Activated CD4-positive, alpha-beta T cell treated with anti-CD3 and anti-CD28 coated beads, Interleukin-2, amount 10 ng/mL, durations not matched to agents 7 days and 5 days (primary cell): Measurements from ENCODE around the gene ODF2. TPM values are rescaled to one million over a fixed set of nuclear protein-coding genes. Genes with fewer than 3 reads are reported as not detected.

Experiments
- CTCF ChIA-PET: fragments of 350-600 bp; sonication (Branson Sonifier 250); formaldehyde crosslinking; loops from one replicate; lab custom pipeline; 2021; ENCODE audit warnings: antibody characterized with exemption; lab: Charles Lee
- POLR2A ChIA-PET: fragments of 350-600 bp; sonication (Branson Sonifier 250); formaldehyde crosslinking; loops from one replicate; lab custom pipeline; 2021; ENCODE audit warnings: antibody characterized with exemption; lab: Charles Lee
- DNase-seq: peaks from one replicate; pipeline ENCODE4 v3.0.0-alpha.2; 2020
- H3K27ac Mint-ChIP-seq: one replicate; pipeline ENCODE4 v1.8.0; 2021; ENCODE audit warnings: mild to moderate bottlenecking, moderate library complexity, mixed read lengths
- H3K27me3 Mint-ChIP-seq: one replicate; pipeline ENCODE4 v1.8.0; 2021; ENCODE audit warnings: mixed read lengths
- H3K36me3 Mint-ChIP-seq: one replicate; pipeline ENCODE4 v1.8.0; 2021; ENCODE audit warnings: low read depth, mixed read lengths
- H3K4me1 Mint-ChIP-seq: one replicate; pipeline ENCODE4 v1.8.0; 2021; ENCODE audit warnings: mixed read lengths
- H3K4me3 Mint-ChIP-seq: one replicate; pipeline ENCODE4 v1.8.0; 2021; ENCODE audit warnings: mild to moderate bottlenecking, moderate library complexity, mixed read lengths
- H3K9me3 Mint-ChIP-seq: one replicate; pipeline ENCODE4 v1.8.0; 2021; ENCODE audit warnings: mixed read lengths
- total RNA-seq, 2 experiments: library from RNA; stranded (reverse); gene quantifications; one replicate each; pipeline ENCODE4 v1.2.3, GENCODE V29; 2021

ODF2 gene
- total RNA-seq, 2 experiments from 2014 or later = 64.9 to 68.4 TPM

DNA sequence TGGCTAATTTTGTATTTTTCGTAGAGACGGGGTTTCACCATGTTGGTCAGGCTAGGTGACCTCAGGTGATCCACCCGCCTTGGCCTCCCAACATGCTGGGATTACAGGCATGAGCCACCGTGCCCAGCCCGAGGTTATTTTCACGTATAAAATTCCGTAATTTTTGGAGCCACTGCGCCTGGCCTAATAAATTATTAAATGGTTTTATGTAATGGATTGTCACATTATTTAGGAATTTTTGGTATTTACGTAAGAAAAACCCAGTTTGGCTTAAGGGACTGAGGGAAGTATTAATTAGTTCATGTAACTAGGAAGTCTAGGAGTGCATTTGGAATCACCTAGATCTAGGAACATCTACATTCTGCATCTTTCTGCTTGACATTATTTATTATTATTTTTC is 57.0 kb downstream of the ODF2 start:
- ChIA-PET POLR2A (no interaction called here), CTCF (interaction anchor here (1.3 to 1.4 kb wide), 2 partner anchors 17 to 47 kb away, joined by 3 read pairs; no protein-coding TSS in a partner anchor)
- Mint-ChIP-seq H3K27ac (no peak overlapping the region), H3K4me1 (peaks cover 19% of the 10 kb centered on the region), H3K9me3 (no peaks in the 10 kb centered on the region), H3K27me3 (no peaks in the 10 kb centered on the region), H3K36me3 (peaks cover 55% of the 10 kb centered on the region), H3K4me3 (no peak overlapping the region)
- DNase-seq = no peak

- ChIA-PET POLR2A (no interaction called here), CTCF (interaction anchor here (1.1 to 1.6 kb wide), 2 partner anchors 154 to 297 kb away, joined by 3 to 6 read pairs; partner anchors contain the start of gene ENDOG)
- H3K27me3 Mint-ChIP-seq = no peaks in the 10 kb centered on the region
- peaks cover 7% of the 10 kb centered on the region for H3K9me3 Mint-ChIP-seq
- no peak overlapping the region for H3K4me3 Mint-ChIP-seq
- peaks cover 59% of the 10 kb centered on the region for H3K36me3 Mint-ChIP-seq
- H3K27ac Mint-ChIP-seq = no peak overlapping the region
- peaks cover 2% of the 10 kb centered on the region for H3K4me1 Mint-ChIP-seq
- DNase-seq = no peak
Measured at GRCh38 chr9:128521956-128522355, 66.2 kb downstream of the ODF2 start.

GRCh38 chr9:128523199-128523925 is 67.6 kb downstream of the ODF2 start:
- Mint-ChIP-seq H3K4me1 (no peaks in the 10 kb centered on the region), H3K9me3 (peaks cover 7% of the 10 kb centered on the region), H3K4me3 (no peak overlapping the region), H3K36me3 (peaks cover 49% of the 10 kb centered on the region), H3K27me3 (no peaks in the 10 kb centered on the region), H3K27ac (no peak overlapping the region)
- CTCF ChIA-PET = interaction anchor here (1.1 to 1.6 kb wide), 2 partner anchors 27 to 295 kb away, joined by 3 read pairs; partner anchors contain the start of gene ENDOG
- POLR2A ChIA-PET = no interaction called here
- DNase-seq = no peak

GRCh38 chr9:128526720-128527119 is 70.9 kb downstream of the ODF2 start:
- ChIA-PET CTCF (interaction anchor here (0.9 kb wide), 1 partner anchor 20 kb away, joined by 3 read pairs; no protein-coding TSS in a partner anchor), POLR2A (no interaction called here)
- H3K36me3 Mint-ChIP-seq = peaks cover 37% of the 10 kb centered on the region
- H3K27me3 Mint-ChIP-seq = no peaks in the 10 kb centered on the region
- no peak overlapping the region for H3K4me3 Mint-ChIP-seq
- no peaks in the 10 kb centered on the region for H3K9me3 Mint-ChIP-seq
- H3K27ac Mint-ChIP-seq = no peak overlapping the region
- DNase-seq = no peak
- H3K4me1 Mint-ChIP-seq = no peaks in the 10 kb centered on the region

GRCh38 chr9:128528445-128529160 is 72.8 kb downstream of the ODF2 start:
- ChIA-PET CTCF (interaction anchor here (0.5 to 1.6 kb wide), 8 partner anchors 10 to 549 kb away, joined by 3 to 4 read pairs (median 3); no protein-coding TSS in a partner anchor), POLR2A (no interaction called here)
- H3K36me3 Mint-ChIP-seq = peaks cover 31% of the 10 kb centered on the region
- no peaks in the 10 kb centered on the region for H3K27me3 Mint-ChIP-seq
- DNase-seq = no peak
- no peaks in the 10 kb centered on the region for H3K4me1 Mint-ChIP-seq
- H3K9me3 Mint-ChIP-seq = no peaks in the 10 kb centered on the region
- H3K4me3 Mint-ChIP-seq = no peak overlapping the region
- no peak overlapping the region for H3K27ac Mint-ChIP-seq

GRCh38 chr9:128529191-128529590 is 73.4 kb downstream of the ODF2 start:
- POLR2A ChIA-PET = no interaction called here
- no peak for DNase-seq
- peaks cover 35% of the 10 kb centered on the region for H3K36me3 Mint-ChIP-seq
- no peaks in the 10 kb centered on the region for H3K9me3 Mint-ChIP-seq
- peak overlapping the region; percentile 20 for H3K27ac Mint-ChIP-seq
- H3K4me1 Mint-ChIP-seq = no peaks in the 10 kb centered on the region
- H3K27me3 Mint-ChIP-seq = no peaks in the 10 kb centered on the region
- CTCF ChIA-PET = interaction anchor here (0.5 to 1.5 kb wide), 2 partner anchors 15 to 187 kb away, joined by 3 to 4 read pairs; no protein-coding TSS in a partner anchor
- H3K4me3 Mint-ChIP-seq = no peak overlapping the region

DNA sequence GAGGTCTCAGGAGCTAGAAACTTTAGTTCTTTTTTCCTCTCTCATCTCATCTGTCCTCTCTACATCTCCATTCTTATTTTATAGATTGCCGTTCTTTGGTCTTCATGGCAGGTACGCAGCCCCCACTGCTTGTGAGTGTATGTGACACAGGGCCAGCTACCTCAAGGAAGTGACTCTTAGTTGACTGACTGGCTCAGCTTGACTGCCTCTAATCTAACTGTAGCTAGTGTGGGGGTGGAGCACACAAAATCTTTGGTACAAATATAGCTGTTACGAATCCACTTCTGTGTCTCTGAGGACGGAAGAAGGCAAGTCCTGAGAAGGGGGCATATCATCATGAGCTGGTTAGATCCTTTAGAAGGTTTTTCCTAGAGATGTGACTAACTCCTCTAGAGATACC is 76.8 kb downstream of the ODF2 start:
- no peaks in the 10 kb centered on the region for H3K4me1 Mint-ChIP-seq
- H3K9me3 Mint-ChIP-seq = no peaks in the 10 kb centered on the region
- ChIA-PET CTCF (interaction anchor here (1.3 to 2.6 kb wide), 2 partner anchors 9 to 30 kb away, joined by 6 to 9 read pairs; no protein-coding TSS in a partner anchor), POLR2A (no interaction called here)
- no peak overlapping the region for H3K4me3 Mint-ChIP-seq
- no peaks in the 10 kb centered on the region for H3K27me3 Mint-ChIP-seq
- no peak for DNase-seq
- no peak overlapping the region for H3K27ac Mint-ChIP-seq
- peaks cover 33% of the 10 kb centered on the region for H3K36me3 Mint-ChIP-seq

DNA sequence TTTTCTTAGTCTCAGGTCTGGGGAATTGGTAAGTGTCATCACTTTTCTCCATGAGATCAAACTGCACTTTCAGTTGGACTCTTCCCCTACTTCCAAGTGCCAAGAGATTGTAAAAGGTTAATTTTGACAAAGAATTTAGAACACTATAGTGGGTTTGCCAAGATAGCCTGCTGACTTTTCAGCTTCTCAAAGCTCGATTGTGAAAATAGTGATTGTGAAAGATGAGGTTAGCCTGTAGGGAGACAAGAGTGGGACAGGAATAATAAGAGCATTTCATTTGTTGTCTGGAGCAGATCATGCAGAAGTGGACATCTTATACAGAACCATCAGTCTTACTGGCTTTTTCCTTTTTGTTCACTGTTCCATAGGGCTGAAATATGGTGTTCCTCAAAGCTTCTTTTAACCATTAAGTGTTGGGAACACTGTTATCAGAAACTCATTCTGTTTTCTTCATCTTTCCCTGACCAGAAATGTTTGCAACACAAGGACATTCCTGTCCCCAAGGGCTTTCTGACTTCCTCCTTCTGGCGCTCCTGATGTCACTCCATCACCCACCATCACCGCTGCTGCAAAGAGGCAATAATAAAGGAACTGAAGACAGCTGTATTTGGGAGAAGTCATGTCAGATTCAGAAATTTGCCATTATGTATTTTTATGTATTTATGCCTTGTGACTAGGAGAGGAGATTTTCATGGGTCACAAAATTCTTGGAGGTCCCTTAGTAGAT is 85.0 kb downstream of the ODF2 start:
- Mint-ChIP-seq H3K4me3 (no peak overlapping the region), H3K27ac (no peak overlapping the region), H3K9me3 (no peaks in the 10 kb centered on the region), H3K27me3 (no peaks in the 10 kb centered on the region), H3K36me3 (peaks cover 60% of the 10 kb centered on the region), H3K4me1 (peaks cover 4% of the 10 kb centered on the region)
- no peak for DNase-seq
- CTCF ChIA-PET = interaction anchor here (1.2 to 3.2 kb wide), 3 partner anchors 8 to 11 kb away, joined by 3 to 10 read pairs (median 9); partner anchors contain the start of gene SPTAN1
- POLR2A ChIA-PET = no interaction called here

GRCh38 chr9:128546504-128546903 is 90.7 kb downstream of the ODF2 start:
- Mint-ChIP-seq H3K27me3 (no peaks in the 10 kb centered on the region), H3K27ac (no peak overlapping the region), H3K9me3 (no peaks in the 10 kb centered on the region), H3K36me3 (peaks cover 17% of the 10 kb centered on the region), H3K4me3 (no peak overlapping the region), H3K4me1 (peaks cover 25% of the 10 kb centered on the region)
- DNase-seq = no peak
- ChIA-PET CTCF (interaction anchor here (0.6 to 1.5 kb wide), 4 partner anchors 10 to 184 kb away, joined by 3 to 5 read pairs (median 3); no protein-coding TSS in a partner anchor), POLR2A (no interaction called here)

- H3K9me3 Mint-ChIP-seq = no peaks in the 10 kb centered on the region
- no peak overlapping the region for H3K4me3 Mint-ChIP-seq
- no peak overlapping the region for H3K27ac Mint-ChIP-seq
- peaks cover 31% of the 10 kb centered on the region for H3K4me1 Mint-ChIP-seq
- peaks cover 6% of the 10 kb centered on the region for H3K36me3 Mint-ChIP-seq
- POLR2A ChIA-PET = no interaction called here
- CTCF ChIA-PET = interaction anchor here (2.3 kb wide), 1 partner anchor 8 kb away, joined by 10 read pairs; no protein-coding TSS in a partner anchor
- no peak for DNase-seq
- no peaks in the 10 kb centered on the region for H3K27me3 Mint-ChIP-seq
Measured at GRCh38 chr9:128548876-128549275, 93.1 kb downstream of the ODF2 start.

DNA sequence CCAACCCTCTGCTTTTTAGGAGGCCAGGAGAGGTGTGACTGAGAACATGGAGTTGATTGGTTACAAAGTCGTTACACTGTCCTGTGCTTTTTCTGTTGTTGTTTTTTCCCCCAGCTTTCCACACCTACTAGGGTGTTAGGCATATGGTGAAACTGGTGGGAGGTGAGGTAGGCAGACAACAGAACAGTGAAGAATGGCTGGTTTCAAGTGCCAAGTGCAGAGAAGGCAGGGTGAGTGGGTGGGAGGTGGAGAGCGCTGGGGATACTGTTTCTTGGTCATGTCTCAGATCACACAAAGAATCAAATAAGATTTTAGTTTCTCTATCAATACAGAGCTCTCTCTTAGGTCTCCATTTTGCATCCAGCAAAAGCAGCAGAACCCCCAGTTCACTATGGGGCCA is 94.4 kb downstream of the ODF2 start:
- no peak for DNase-seq

More for the DNA sequence above, 94.4 kb downstream of the ODF2 start:
- Mint-ChIP-seq H3K4me1 (peaks cover 31% of the 10 kb centered on the region), H3K36me3 (peaks cover 5% of the 10 kb centered on the region), H3K27ac (peak overlapping the region; percentile 97), H3K4me3 (peak overlapping the region; percentile 42), H3K9me3 (no peaks in the 10 kb centered on the region), H3K27me3 (no peaks in the 10 kb centered on the region)
- ChIA-PET POLR2A (interaction anchor here (1.2 kb wide), 1 partner anchor 45 kb away, joined by 3 read pairs; no protein-coding TSS in a partner anchor), CTCF (interaction anchor here (0.5 to 2.3 kb wide), 7 partner anchors 9 to 167 kb away, joined by 3 to 10 read pairs (median 4); partner anchors contain the start of gene PKN3)
